Measurements from ENCODE around the gene KPNB1.
"Not testable (repeated sequence)": the region's sequence is repeated elsewhere in the genome, so short reads cannot be mapped to it uniquely, and the experiment has no call there.

The KPNB1 gene

DNA sequence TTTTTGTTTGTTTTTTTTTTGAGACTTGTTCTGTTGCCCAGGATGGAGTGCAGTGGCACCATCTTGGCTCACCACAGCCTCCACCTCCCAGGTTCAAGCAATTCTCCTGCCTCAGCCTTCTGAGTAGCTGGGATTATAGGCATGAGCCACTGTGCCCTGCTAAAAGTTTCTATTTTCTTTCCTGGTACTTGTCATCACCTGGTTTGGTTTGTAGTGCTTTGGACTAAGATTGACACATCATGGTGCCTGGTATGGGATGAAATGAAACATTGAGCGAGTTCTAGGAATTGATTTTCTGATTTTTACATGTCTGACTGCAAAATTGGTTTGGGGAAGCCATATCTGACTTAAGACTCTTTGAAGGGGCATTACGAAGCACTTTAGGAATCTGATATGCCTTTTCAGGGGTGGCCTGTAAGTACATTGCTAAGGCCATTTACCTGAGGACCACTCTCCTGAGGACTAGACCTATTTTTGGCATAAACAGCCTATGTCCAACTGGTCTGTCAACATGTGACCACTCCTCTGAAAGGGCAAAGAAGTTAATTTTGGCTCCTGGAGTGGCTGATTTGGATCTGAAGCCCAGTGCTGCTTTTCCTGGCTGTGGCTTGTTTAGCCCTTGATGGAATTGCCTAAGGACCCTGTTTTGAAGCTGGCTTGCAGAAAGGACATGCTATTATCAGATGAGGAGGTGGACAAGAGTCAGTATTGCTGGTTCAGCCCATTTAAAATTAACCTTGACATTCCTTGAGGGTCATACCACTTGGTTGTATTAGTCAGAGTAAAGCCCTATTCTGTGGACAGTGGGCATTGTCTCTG, 25.9 kb downstream of the KPNB1 start:
- ChIA-PET POLR2A (interaction anchor here (0.9 kb wide), 1 partner anchor 9 kb away, joined by 3 read pairs; no protein-coding TSS in a partner anchor), CTCF (interaction anchor here (1.0 kb wide), 1 partner anchor 11 kb away, joined by 4 read pairs; no protein-coding TSS in a partner anchor)
- DNase-seq (ENCODE audit: extremely low spot score), result no peak
- TF ChIP-seq L3MBTL2 (conservative IDR thresholded peaks at IDR 0.05), result no peak
- TF ChIP-seq TARDBP (IDR thresholded peaks at IDR 0.05), result no peak
- TF ChIP-seq ARNT (IDR thresholded peaks at IDR 0.05), result no peak
- TF ChIP-seq NFRKB (IDR thresholded peaks at IDR 0.05), result no peak
- TF ChIP-seq HDGF (IDR thresholded peaks at IDR 0.05; ENCODE audit: borderline replicate concordance), result no peak

DNA sequence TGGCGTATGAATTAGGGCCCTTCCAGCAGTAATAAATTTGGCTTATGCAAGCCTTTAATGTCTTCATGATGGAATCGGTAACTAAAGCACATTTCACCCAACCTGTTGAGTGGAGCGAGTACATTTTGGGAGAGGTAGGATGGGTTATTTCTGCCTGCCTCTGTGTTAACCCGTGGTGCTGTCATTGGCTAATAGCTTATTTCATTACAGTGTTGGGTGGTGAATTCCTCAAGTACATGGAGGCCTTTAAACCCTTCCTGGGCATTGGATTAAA, 26.4 kb downstream of the KPNB1 start:
- POLR2A ChIA-PET, result interaction anchor here (0.9 to 1.0 kb wide), 2 partner anchors 9 to 17 kb away, joined by 3 to 6 read pairs; partner anchors contain the start of gene TBKBP1
- CTCF ChIA-PET, result interaction anchor here (0.5 to 1.0 kb wide), 2 partner anchors 11 to 15 kb away, joined by 3 to 4 read pairs; no protein-coding TSS in a partner anchor

DNA sequence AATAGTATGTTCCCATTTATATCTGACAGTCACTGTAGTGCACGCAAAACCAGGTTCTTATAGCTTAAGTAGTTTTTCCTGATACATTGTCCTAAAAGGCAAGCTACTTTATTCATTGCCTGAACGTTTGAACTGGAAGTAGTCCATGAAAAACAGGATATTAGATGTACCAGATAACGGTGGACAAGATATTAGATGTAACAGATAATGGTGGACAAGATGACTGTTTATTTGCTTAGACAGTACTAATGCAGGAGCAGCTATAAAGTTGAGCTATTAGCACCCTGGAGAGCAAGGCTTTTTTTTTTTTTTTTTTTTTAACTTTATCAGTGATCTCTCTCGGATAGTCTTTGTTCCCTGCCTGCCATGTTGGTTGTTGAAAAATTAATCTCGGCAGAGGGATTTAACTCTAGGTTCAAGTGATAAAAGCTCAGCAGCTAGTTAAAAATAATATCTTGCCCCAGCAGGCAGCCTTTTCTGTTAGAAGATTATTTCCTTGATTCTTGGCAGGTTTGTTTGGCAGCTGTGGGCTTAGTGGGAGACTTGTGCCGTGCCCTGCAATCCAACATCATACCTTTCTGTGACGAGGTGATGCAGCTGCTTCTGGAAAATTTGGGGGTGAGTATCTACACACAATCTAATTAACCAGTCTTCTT, 26.9 kb downstream of the KPNB1 start:
- ChIA-PET CTCF (interaction anchor here (0.5 to 1.0 kb wide), 2 partner anchors 12 to 14 kb away, joined by 3 to 4 read pairs; no protein-coding TSS in a partner anchor), POLR2A (interaction anchor here (0.9 to 1.0 kb wide), 2 partner anchors 10 to 17 kb away, joined by 3 to 6 read pairs; partner anchors contain the start of gene TBKBP1)
- TF ChIP-seq, protein P1, sequence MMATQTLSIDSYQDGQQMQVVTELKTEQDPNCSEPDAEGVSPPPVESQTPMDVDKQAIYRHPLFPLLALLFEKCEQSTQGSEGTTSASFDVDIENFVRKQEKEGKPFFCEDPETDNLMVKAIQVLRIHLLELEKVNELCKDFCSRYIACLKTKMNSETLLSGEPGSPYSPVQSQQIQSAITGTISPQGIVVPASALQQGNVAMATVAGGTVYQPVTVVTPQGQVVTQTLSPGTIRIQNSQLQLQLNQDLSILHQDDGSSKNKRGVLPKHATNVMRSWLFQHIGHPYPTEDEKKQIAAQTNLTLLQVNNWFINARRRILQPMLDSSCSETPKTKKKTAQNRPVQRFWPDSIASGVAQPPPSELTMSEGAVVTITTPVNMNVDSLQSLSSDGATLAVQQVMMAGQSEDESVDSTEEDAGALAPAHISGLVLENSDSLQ (IDR thresholded peaks at IDR 0.05), result no peak
- no peak for TF ChIP-seq CTBP1 (IDR thresholded peaks at IDR 0.05; ENCODE audit: borderline replicate concordance)
- TF ChIP-seq LEF1 (IDR thresholded peaks at IDR 0.05; ENCODE audit: borderline replicate concordance), result no peak
- peak; percentile 77 for TF ChIP-seq ZNF384 (IDR thresholded peaks at IDR 0.05)
- TF ChIP-seq SP1 (IDR thresholded peaks at IDR 0.05), result no peak
- DNase-seq (ENCODE audit: extremely low spot score), result no peak

More for the DNA sequence above, 26.4 kb downstream of the KPNB1 start:
- DNase-seq (ENCODE audit: extremely low spot score), result no peak
- TF ChIP-seq CTBP1 (IDR thresholded peaks at IDR 0.05; ENCODE audit: borderline replicate concordance), result no peak
- TF ChIP-seq L3MBTL2 (conservative IDR thresholded peaks at IDR 0.05), result no peak
- TF ChIP-seq ELF4 (IDR thresholded peaks at IDR 0.05), result no peak
- TF ChIP-seq FOXM1 (IDR thresholded peaks at IDR 0.05; ENCODE audit: borderline replicate concordance), result no peak
- TF ChIP-seq ZNF384 (IDR thresholded peaks at IDR 0.05), result no peak
- TF ChIP-seq ARNT (IDR thresholded peaks at IDR 0.05), result no peak
- TF ChIP-seq, protein P1 (IDR thresholded peaks at IDR 0.05), result no peak
- no peak for TF ChIP-seq LEF1 (IDR thresholded peaks at IDR 0.05; ENCODE audit: borderline replicate concordance)
- no peak for TF ChIP-seq SP1 (IDR thresholded peaks at IDR 0.05)
- TF ChIP-seq HDGF (IDR thresholded peaks at IDR 0.05; ENCODE audit: borderline replicate concordance), result no peak
- TF ChIP-seq NFRKB (IDR thresholded peaks at IDR 0.05), result no peak
- TF ChIP-seq BHLHE40 (IDR thresholded peaks at IDR 0.05; ENCODE audit: borderline replicate concordance), result no peak
- TF ChIP-seq FOXA1 (IDR thresholded peaks at IDR 0.05), result no peak
- no peak for TF ChIP-seq TARDBP (IDR thresholded peaks at IDR 0.05)
- TF ChIP-seq FOXK2 (IDR thresholded peaks at IDR 0.05), result no peak
- TF ChIP-seq SUZ12 (IDR thresholded peaks at IDR 0.05), result no peak

DNA sequence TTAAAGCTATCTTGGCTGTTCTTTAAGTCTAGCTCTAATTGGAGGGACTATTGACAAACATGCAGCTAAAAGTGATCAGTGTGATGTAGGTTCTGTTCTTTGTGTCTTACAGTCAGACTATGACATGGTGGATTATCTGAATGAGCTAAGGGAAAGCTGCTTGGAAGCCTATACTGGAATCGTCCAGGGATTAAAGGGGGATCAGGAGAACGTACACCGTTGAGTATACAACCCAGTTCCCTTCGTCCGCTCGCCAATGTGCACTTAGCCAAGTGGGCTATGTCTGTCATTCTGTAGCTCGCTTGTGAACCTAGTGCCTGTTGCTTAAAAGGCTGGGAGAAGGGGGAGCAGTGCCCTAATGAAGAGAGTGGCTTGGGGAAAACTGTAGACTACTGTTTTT, 28.5 kb downstream of the KPNB1 start:
- no peak for TF ChIP-seq FOXM1 (IDR thresholded peaks at IDR 0.05; ENCODE audit: borderline replicate concordance)
- no peak for TF ChIP-seq SP1 (IDR thresholded peaks at IDR 0.05)
- no peak for TF ChIP-seq LEF1 (IDR thresholded peaks at IDR 0.05; ENCODE audit: borderline replicate concordance)
- no peak for TF ChIP-seq TARDBP (IDR thresholded peaks at IDR 0.05)
- no peak for TF ChIP-seq NFRKB (IDR thresholded peaks at IDR 0.05)
- TF ChIP-seq CTBP1 (IDR thresholded peaks at IDR 0.05; ENCODE audit: borderline replicate concordance), result no peak
- no peak for TF ChIP-seq FOXK2 (IDR thresholded peaks at IDR 0.05)
- TF ChIP-seq ELF4 (IDR thresholded peaks at IDR 0.05), result no peak
- TF ChIP-seq SUZ12 (IDR thresholded peaks at IDR 0.05), result no peak
- no peak for TF ChIP-seq L3MBTL2 (conservative IDR thresholded peaks at IDR 0.05)
- POLR2A ChIA-PET, result interaction anchor here (1.3 to 1.8 kb wide), 2 partner anchors 9 to 15 kb away, joined by 4 to 5 read pairs; no protein-coding TSS in a partner anchor
- CTCF ChIA-PET, result interaction anchor here (0.7 to 1.9 kb wide), 3 partner anchors 9 to 20 kb away, joined by 5 to 6 read pairs (median 6); no protein-coding TSS in a partner anchor
- DNase-seq (ENCODE audit: extremely low spot score), result no peak

DNA sequence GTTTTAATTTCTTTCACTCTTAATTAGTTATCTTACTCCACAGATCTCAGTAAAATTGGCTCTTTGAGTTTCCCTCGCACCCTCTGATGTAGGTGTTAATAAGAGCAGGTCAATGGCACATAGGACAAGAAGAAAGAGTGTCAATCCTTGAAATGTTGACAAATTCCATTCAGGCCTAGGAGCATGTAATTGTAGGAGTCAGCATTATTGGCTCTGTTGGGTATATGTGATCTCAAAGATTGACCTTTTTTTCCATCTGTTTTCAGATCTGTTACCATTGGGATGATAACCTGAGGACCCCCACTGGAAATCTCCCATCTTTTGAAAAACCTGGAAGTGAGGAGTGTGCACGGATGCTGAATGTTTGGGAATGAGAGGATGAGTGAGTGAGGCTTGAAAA, 32.4 kb downstream of the KPNB1 start:
- ChIA-PET POLR2A (no interaction called here), CTCF (no interaction called here)
- TF ChIP-seq BHLHE40 (IDR thresholded peaks at IDR 0.05; ENCODE audit: borderline replicate concordance), result no peak
- TF ChIP-seq SUZ12 (IDR thresholded peaks at IDR 0.05), result no peak
- no peak for TF ChIP-seq TARDBP (IDR thresholded peaks at IDR 0.05)
- no peak for TF ChIP-seq SP1 (IDR thresholded peaks at IDR 0.05)
- TF ChIP-seq, protein P1 (IDR thresholded peaks at IDR 0.05), result no peak
- no peak for TF ChIP-seq FOXA1 (IDR thresholded peaks at IDR 0.05)
- no peak for TF ChIP-seq HDGF (IDR thresholded peaks at IDR 0.05; ENCODE audit: borderline replicate concordance)
- TF ChIP-seq ARNT (IDR thresholded peaks at IDR 0.05), result no peak
- TF ChIP-seq ZNF384 (IDR thresholded peaks at IDR 0.05), result no peak
- DNase-seq (ENCODE audit: extremely low spot score), result no peak

DNA sequence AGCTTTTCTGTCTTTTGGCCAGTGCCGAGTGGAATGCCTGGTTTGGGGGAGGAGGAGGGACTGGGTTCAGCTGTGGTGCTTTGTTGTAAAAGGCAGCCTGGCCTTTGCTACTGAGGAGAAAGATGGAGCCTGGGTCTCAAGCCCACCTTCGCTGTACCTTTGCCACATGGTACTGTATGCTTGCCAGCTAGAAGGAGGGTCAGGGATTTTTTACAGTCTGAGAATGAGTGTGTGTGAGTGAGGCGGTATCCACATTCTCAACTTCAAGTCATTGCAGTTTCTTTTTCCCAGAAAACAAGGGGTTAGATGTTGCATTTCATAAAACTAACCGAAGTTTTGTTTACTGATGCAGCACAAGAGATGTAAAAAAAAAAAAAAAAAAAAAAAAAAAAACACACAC, 33.0 kb downstream of the KPNB1 start:
- CTCF ChIA-PET, result interaction anchor here (0.6 kb wide), 1 partner anchor 18 kb away, joined by 4 read pairs; no protein-coding TSS in a partner anchor
- POLR2A ChIA-PET; DNase-seq (ENCODE audit: extremely low spot score): not testable (repeated sequence)
